ENCODE data around the gene HSPB6.

Gene HSPB6

GRCh38 chr19:35789195-35789977 lies 32.6 kb upstream of the HSPB6 start:
- DNase-seq (ENCODE audit: low read depth), result no peak
- no peak for TF ChIP-seq CTCF (IDR thresholded peaks at IDR 0.05; ENCODE audit: insufficient read depth, low read depth, low read length, missing control alignments)

DNA sequence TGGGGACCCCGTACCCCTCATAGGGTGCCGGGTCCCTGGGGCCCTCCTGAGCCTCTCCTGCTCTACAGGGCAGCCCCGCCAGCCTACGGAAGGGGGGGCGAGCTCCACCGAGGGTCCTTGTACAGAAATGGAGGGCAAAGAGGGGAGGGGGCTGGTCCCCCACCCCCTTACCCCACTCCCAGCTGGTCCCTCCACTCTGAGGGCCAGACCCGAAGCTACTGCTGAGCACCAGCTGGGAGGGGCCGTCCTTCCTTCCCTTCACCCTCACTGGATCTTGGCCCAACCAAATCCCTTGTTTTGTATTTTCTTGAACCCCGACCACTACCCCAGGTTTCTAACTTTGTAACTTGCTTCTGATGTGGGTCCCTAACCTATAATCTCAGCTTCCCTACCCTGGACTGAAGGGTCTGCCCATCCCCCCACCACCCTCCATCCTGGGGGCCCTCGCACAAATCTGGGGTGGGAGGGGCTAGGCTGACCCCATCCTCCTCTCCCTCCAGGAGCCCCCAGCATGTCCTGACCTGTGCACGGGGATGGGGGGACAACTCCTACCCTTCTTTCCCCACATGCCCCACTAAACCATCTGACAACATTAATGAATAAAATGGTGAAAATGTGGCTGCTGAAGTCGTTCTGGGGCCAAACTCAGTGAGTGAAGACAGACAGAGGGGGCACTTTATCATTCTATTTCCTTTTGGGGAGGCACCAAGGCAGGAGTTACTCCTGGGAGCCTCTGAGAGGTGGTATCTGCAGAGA lies 31.6 kb upstream of the HSPB6 start:
- TF ChIP-seq CTCF (IDR thresholded peaks at IDR 0.05; ENCODE audit: insufficient read depth, low read depth, low read length, missing control alignments), result no peak
- no peak for DNase-seq (ENCODE audit: low read depth)
- no peak overlapping the region for H3K4me3 ChIP-seq (ENCODE audit: low read depth, low read length)

More at GRCh38 chr19:35789195-35789977, 32.6 kb upstream of the HSPB6 start:
- H3K4me3 ChIP-seq (ENCODE audit: low read depth, low read length), result no peak overlapping the region

- H3K4me3 ChIP-seq (ENCODE audit: low read depth, low read length), result no peak overlapping the region
- no peak for DNase-seq (ENCODE audit: low read depth)
- no peak for TF ChIP-seq CTCF (IDR thresholded peaks at IDR 0.05; ENCODE audit: insufficient read depth, low read depth, low read length, missing control alignments)
Observed at GRCh38 chr19:35787227-35787799, 30.5 kb upstream of the HSPB6 start.

GRCh38 chr19:35786299-35787160 lies 29.7 kb upstream of the HSPB6 start:
- H3K4me3 ChIP-seq (ENCODE audit: low read depth, low read length), result no peak overlapping the region
- no peak for DNase-seq (ENCODE audit: low read depth)
- no peak for TF ChIP-seq CTCF (IDR thresholded peaks at IDR 0.05; ENCODE audit: insufficient read depth, low read depth, low read length, missing control alignments)

GRCh38 chr19:35785339-35785627 lies 28.5 kb upstream of the HSPB6 start:
- H3K4me3 ChIP-seq (ENCODE audit: low read depth, low read length), result no peak overlapping the region
- no peak for TF ChIP-seq CTCF (IDR thresholded peaks at IDR 0.05; ENCODE audit: insufficient read depth, low read depth, low read length, missing control alignments)

DNA sequence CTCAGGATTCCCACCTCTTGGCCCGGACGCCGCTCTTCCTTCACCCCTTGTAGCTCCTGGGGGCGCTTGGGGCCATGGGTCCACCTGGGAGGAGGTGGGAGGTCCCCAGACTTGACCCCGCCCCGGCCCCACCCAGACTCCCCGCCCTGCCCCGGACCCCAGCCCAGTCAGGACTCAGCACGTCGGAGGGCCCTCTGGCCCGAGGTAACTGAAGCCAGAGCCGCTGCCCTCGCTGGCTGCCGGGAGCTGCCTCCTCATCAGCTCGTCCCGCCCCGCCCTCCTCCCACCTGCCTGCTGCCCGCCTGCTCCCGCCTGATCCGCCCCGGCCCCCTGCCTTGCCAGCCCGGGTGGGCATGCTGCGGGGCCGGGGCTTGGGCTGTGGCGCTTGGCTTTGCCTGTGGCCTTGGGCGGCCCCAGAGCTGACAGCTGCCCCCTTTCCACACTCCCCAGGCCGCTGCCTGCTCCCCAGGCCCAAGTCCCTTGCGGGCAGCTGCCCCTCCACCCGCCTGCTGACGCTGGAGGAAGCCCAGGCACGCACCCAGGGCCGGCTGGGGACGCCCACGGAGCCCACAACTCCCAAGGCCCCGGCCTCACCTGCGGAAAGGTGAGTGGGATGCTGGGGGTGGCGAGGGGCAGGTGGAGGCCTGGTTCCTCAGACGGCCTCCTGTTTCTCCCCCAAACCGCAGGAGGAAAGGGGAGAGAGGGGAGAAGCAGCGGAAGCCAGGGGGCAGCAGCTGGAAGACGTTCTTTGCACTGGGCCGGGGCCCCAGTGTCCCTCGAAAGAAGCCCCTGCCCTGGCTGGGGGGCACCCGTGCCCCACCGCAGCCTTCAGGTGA lies 27.9 kb upstream of the HSPB6 start:
- no peak overlapping the region for H3K4me3 ChIP-seq (ENCODE audit: low read depth, low read length)
- no peak for DNase-seq (ENCODE audit: low read depth)

More at GRCh38 chr19:35785339-35785627, 28.5 kb upstream of the HSPB6 start:
- DNase-seq (ENCODE audit: low read depth), result no peak

More for the DNA sequence above, 27.9 kb upstream of the HSPB6 start:
- no peak for TF ChIP-seq CTCF (IDR thresholded peaks at IDR 0.05; ENCODE audit: insufficient read depth, low read depth, low read length, missing control alignments)

Data from GM12865 (cell line).